ENCODE measurements around the gene TOP2B.

TOP2B gene

DNA sequence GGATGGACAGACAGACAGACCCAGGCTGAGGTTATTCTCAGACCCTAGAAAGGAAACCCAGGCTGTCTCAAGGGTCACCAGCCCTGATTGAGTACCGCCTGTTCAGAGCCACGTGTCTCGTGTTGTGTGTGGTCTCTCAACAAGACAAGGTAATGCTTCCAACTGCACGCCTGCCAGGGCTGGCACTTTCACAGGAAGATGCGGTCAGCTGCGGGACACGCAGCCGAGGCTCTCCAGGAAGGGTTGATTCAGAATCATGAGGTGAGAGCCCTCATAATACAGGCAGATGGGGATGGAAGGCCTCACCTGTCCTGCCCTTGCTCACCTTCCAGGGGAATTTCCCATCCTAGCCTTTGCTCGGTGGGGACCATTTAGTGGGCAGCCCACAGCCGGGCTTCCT lies 81.4 kb downstream of the TOP2B start:
- DNase-seq (ENCODE audit: low read depth), result no peak

DNA sequence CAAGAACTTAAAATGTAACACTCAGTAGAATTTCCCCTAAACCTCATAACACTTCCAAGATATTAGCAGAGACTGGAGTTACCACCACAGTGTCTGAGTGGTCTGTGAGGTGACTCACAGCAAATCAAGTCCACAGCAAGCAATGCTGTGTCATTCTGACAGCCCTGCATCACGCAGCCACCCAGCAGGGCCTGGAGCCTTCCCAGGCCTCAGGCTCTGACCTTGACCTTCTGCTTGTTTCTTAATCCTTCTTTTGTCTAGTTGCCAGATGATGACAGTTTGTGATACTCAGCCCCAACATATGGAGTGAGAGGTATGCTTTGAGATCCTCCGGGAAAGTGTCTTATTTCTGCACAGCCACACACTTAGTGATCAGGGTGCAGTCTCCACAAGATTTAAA lies 82.5 kb downstream of the TOP2B start:
- no peak for DNase-seq (ENCODE audit: low read depth)

DNA sequence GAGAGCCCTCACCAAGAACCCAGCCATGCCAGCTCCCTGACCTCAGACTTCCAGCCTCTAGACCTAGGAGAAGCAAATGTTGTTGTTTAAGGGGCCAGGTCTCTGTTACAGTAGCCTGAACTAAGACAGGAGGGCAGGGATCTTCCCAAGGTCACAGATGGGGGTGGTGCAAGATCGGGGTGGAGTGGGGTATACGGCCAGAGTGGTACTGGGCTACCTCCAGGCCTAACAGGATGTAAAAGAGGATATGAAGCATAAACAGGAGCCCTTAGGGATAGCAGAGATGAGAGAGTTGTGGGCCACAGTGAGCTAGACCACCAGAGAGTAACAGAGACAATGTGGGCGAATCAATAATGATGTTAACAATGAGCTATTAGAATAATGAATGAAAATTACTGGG lies 82.9 kb downstream of the TOP2B start:
- no peak for DNase-seq (ENCODE audit: low read depth)

- no peak for DNase-seq (ENCODE audit: low read depth)
Observed at GRCh38 chr3:25581335-25581734, 83.4 kb downstream of the TOP2B start.

DNA sequence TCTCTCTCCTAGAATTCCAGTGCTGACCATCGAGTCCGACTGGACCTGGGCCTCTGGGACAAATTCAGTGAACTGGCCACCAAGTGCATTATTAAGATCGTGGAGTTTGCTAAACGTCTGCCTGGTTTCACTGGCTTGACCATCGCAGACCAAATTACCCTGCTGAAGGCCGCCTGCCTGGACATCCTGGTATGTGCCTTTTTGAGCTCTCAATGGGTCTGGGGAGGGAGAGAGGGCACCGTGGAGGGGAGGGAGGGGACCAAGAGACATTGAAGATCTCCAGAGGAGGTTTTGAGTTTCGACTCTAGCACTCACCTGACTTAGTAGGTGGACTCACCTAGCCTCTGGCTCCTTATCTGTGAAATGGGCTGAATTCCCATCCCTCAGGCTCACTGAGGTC lies 84.2 kb downstream of the TOP2B start:
- DNase-seq (ENCODE audit: low read depth), result no peak

GRCh38 chr3:25578059-25578458 lies 86.6 kb downstream of the TOP2B start:
- no peak for DNase-seq (ENCODE audit: low read depth)

DNA sequence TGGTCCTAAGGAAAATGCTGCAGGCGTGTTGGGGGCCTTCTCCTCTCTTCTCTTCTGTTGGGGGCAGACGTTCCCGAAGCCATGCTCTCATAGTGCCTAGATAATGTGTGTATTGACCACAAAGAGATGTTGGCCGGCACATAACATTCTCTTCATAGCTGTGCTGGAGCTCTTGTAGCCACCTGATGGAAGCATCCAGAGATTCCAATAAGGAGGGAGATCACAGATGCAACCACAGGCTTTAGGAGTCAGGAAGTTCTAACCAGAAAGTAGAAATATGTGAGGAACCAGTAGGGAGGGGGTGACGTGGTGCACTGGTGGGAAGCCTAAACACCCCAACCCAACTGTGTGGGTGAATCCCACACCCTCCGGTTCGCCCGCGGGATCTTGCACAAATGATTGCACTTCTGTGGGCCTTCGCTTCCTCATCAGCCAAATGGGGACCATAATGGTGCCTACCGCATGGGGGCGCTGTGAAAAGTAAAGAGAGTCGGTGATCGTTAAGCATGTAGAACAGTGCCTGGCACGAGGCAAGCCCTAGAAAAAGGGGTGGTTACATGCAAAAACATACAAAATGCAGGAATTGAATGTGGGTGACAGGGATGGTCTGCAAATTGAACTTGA lies 87.8 kb downstream of the TOP2B start:
- no peak for DNase-seq (ENCODE audit: low read depth)

DNA sequence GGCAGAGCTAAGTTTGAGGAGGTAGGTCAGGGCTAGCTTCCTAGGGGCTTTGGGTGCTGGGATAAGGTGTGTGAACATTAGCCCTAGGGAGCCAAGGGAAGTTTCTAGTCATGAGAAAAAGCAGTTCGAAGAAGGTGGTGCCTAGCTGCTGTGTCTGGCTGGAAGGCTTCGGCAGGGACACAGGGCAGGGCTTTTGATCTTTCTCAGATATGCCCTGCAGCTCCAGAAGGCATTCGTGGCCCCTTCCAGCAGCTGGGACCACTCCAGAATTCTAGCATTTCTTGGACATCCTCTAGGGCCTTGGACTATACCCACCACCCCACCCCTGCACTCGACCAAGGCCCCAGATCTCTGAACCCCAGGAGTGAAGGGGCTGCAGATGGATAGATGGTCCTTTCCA lies 88.6 kb downstream of the TOP2B start:
- no peak for DNase-seq (ENCODE audit: low read depth)

- no peak for DNase-seq (ENCODE audit: low read depth)
Observed at GRCh38 chr3:25575001-25575400, 89.7 kb downstream of the TOP2B start.

DNA sequence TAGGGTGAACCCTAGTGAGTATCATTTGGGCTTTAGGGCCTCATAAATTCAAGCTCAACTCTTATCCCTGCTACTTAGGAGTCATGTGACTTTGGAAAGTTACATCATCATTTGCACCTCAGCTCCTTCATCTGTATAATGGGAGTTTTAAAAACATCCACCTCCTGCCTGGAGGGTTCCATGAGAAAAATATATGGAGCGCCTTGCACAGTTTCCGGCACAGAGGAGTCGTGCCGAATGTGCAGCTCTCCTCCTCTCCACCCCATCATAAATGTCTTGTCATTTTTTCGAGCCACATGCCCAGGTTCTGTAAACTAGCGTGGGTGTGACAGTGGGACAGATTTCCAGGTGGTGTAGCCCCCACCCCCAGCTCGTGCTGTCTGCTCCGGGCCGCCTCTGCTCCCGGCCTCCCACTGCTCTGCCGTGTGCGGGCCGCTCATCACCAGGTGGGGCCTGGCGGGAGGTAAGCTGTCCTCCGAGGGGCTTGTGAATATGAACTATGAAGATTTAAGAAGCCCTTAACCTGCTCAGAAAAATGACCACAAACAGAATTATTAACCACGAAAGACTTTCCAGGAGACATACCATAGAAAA lies 90.4 kb downstream of the TOP2B start:
- no peak for DNase-seq (ENCODE audit: low read depth)

- no peak for DNase-seq (ENCODE audit: low read depth)
Observed at GRCh38 chr3:25573386-25574171, 91.1 kb downstream of the TOP2B start.

DNA sequence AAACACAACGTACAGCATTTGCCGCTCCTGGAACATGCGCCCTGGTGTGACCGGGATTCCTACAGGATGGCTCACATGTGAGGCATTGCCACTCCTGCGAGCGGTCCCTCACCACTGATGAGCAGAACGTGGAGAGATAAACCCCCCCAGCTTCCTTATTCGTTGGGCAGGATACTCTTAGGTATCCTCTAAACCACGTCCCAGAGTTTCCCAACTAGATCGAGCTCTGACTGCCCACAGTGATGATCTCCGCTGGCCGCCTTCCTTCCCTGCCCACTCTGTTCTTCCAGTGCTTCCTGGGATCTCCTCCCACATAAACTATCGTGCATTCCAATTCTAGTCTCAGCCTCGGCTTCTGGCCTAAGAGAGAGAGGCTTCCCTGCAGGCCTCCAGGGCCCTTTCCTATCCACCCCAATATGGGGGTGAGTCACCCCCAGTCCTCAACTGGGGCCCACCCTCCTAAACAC lies 91.8 kb downstream of the TOP2B start:
- no peak for DNase-seq (ENCODE audit: low read depth)

- no peak for DNase-seq (ENCODE audit: low read depth)
Observed at GRCh38 chr3:25572336-25572735, 92.4 kb downstream of the TOP2B start.

- DNase-seq (ENCODE audit: low read depth), result no peak
Observed at GRCh38 chr3:25571285-25571684, 93.4 kb downstream of the TOP2B start.

- DNase-seq (ENCODE audit: low read depth), result no peak
Observed at GRCh38 chr3:25568525-25569078, 96.1 kb downstream of the TOP2B start.

GRCh38 chr3:25567806-25568524 lies 96.7 kb downstream of the TOP2B start:
- DNase-seq (ENCODE audit: low read depth), result no peak

GRCh38 chr3:25567388-25567787 lies 97.3 kb downstream of the TOP2B start:
- no peak for DNase-seq (ENCODE audit: low read depth)

DNA sequence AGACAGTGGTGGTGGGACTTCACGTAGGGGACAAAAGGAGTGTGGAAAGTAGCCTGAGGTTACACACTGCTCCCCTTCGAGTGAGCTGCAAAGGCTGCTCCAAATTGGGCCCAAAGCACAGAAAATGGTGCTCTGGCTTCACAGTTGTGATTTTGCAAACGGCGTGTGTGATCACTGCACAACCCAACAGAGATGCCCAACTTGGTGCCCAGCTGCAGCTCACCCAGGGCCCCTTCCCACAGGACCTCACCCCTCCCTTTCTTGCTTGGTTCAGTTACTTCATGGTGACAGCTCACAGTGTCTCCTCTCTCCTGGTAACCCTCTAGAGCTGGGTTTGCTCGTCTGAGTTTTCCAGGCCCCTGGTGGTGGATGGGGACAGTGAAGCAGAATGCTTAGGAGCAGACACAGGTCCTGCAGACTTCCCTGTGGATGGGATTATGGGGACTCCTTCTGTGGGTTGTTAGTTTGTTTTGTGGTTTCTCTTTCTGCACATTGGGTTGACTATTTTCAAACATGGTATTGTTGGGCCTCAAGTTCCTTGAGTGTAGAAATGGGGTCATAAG lies 98.3 kb downstream of the TOP2B start:
- DNase-seq (ENCODE audit: low read depth), result no peak

DNA sequence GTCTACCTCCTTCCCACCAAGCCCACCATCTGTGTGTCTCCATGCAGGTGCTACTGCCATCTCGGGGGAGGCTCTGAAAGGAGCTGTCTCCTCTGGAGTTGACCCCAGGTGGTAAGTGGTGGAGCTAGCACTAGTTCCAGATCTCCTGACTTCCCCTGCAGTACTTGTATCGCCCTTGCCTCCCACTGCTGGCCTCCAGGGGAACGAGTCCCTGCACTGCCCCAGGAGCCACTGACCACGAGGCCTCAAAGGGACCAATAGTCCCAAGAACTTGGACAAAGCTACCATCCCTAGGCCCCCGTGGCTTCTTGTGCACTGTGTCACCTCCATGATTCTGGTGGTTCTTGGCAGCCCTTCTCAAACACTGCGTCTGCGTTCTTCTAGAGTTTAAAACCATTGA lies 98.9 kb downstream of the TOP2B start:
- no peak for DNase-seq (ENCODE audit: low read depth)

GRCh38 chr3:25564075-25564474 lies 100.6 kb downstream of the TOP2B start:
- DNase-seq (ENCODE audit: low read depth), result no peak

DNA sequence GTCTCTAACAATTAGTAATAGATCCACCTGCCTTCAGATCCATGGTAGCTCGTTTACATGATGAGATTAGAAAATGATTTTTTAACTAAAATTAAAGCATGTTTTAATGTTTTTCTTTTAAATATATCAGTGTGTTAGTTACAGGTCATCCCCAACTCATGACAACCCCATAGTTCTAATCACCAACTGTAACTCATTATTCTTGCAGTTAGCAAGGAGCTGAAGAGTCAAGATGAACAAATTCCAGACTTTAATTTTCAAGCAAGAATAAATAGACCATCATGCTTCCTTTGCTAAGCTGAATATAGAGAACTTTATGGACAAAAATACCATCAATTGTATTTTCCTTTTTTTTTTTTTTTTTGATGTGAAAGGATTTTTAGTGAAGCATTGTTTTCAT lies 101.1 kb downstream of the TOP2B start:
- no peak for DNase-seq (ENCODE audit: low read depth)

- DNase-seq (ENCODE audit: low read depth), result no peak
Observed at GRCh38 chr3:25558796-25559195, 105.9 kb downstream of the TOP2B start.

Measured in stimulated activated CD8-positive, alpha-beta memory T cell treated with anti-CD3 and anti-CD28 coated beads, Interleukin-12 subunit alpha, Interleukin-12 subunit beta, amount 100 ng/mL, for 4 hours (primary cell).